Stimulated activated CD4-positive, alpha-beta T cell treated with anti-CD3 and anti-CD28 coated beads, TNF-alpha, amount 100 ng/mL, for 4 hours (primary cell): ENCODE data around the gene MOK.

ENCODE experiments used
- DNase-seq, 3 experiments: peaks; one replicate each; pipeline ENCODE4 v3.0.0-alpha.2; 2020; ENCODE audit warnings: low read depth in 3 of 3

MOK gene

GRCh38 chr14:102205560-102205959 lies 99.4 kb downstream of the MOK start:
- DNase-seq: no peak

GRCh38 chr14:102203382-102203781 lies 101.6 kb downstream of the MOK start:
- no peak for DNase-seq

GRCh38 chr14:102202944-102203343 lies 102.0 kb downstream of the MOK start:
- DNase-seq: no peak

GRCh38 chr14:102201776-102202175 lies 103.2 kb downstream of the MOK start:
- DNase-seq: no peak

- no peak for DNase-seq
Observed at GRCh38 chr14:102201353-102201738, 103.6 kb downstream of the MOK start.

GRCh38 chr14:102200690-102201352 lies 104.1 kb downstream of the MOK start:
- no peak for DNase-seq

- DNase-seq: no peak
Observed at GRCh38 chr14:102197317-102197853, 107.6 kb downstream of the MOK start.

GRCh38 chr14:102196902-102197230 lies 108.1 kb downstream of the MOK start:
- DNase-seq: no peak

- DNase-seq: no peak
Observed at GRCh38 chr14:102196039-102196901, 108.7 kb downstream of the MOK start.

- DNase-seq: no peak
Observed at GRCh38 chr14:102195446-102195845, 109.5 kb downstream of the MOK start.

GRCh38 chr14:102194856-102195255 lies 110.1 kb downstream of the MOK start:
- no peak for DNase-seq

- DNase-seq: no peak
Observed at GRCh38 chr14:102192840-102193502, 112.0 kb downstream of the MOK start.

GRCh38 chr14:102189874-102190273 lies 115.1 kb downstream of the MOK start:
- no peak for DNase-seq

GRCh38 chr14:102188187-102188586 lies 116.8 kb downstream of the MOK start:
- DNase-seq: no peak

- DNase-seq: no peak
Observed at GRCh38 chr14:102187568-102188001, 117.4 kb downstream of the MOK start.

- no peak for DNase-seq
Observed at GRCh38 chr14:102187044-102187443, 117.9 kb downstream of the MOK start.

GRCh38 chr14:102185360-102185759 lies 119.6 kb downstream of the MOK start:
- DNase-seq: no peak

- no peak for DNase-seq
Observed at GRCh38 chr14:102184316-102185035, 120.5 kb downstream of the MOK start.

- DNase-seq: no peak
Observed at GRCh38 chr14:102183886-102184285, 121.1 kb downstream of the MOK start.

- no peak for DNase-seq
Observed at GRCh38 chr14:102182936-102183619, 121.9 kb downstream of the MOK start.

GRCh38 chr14:102182190-102182589 lies 122.8 kb downstream of the MOK start:
- DNase-seq: no peak
